ENCODE results near the gene SLPI. TPM values are rescaled to one million over a fixed set of nuclear protein-coding genes. Genes with fewer than 3 reads are reported as not detected.
A peak's percentile ranks its signal among the peaks of the same experiment; 100 is the strongest.

Gene SLPI
- total RNA-seq, 6 experiments from 2014 or later = 0.33 to 0.66 TPM; not detected in 4

DNA sequence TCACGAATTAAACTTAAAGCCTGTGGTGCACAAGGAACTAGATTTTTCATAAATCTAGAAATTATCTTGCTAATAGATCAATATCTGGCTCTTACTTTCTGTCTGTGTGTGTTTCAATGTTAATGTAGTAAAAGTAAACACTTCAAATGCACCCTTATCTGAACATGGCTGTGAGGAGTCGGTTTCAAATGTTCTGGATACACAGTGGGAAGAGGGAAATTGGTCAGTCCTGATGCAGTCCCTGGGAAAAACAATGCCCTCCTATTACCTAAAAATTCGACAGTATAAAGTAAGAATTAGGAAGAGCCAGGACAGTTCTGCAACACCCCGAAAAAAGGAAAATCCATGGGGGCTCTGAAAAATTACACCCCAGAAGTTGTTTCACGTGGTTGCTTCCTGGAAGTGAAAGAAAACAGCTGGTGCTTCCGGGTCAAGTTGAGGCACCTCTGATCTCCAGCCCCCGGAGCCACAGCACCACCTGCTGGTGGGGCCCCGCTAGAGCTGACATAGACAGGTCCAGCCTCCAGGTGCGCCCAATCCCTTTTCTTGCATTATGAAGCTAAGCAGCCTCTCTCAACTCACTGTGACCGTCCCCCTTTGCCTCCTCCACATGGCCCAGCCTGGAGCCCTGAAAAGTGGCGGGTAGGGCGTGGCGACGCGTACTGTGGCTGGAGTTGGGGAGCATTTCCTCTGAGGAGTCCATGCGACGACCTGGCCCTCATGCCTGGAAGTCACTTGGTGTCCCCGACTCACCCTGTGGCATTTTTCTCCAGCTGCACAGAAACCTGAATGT, 24.9 kb downstream of the SLPI start:
- no peak overlapping the region for H3K27ac Mint-ChIP-seq
- H3K4me3 Mint-ChIP-seq = peak overlapping the region; percentile 16; the same call in 1 of the 2 replicates
- TF ChIP-seq, protein P1, sequence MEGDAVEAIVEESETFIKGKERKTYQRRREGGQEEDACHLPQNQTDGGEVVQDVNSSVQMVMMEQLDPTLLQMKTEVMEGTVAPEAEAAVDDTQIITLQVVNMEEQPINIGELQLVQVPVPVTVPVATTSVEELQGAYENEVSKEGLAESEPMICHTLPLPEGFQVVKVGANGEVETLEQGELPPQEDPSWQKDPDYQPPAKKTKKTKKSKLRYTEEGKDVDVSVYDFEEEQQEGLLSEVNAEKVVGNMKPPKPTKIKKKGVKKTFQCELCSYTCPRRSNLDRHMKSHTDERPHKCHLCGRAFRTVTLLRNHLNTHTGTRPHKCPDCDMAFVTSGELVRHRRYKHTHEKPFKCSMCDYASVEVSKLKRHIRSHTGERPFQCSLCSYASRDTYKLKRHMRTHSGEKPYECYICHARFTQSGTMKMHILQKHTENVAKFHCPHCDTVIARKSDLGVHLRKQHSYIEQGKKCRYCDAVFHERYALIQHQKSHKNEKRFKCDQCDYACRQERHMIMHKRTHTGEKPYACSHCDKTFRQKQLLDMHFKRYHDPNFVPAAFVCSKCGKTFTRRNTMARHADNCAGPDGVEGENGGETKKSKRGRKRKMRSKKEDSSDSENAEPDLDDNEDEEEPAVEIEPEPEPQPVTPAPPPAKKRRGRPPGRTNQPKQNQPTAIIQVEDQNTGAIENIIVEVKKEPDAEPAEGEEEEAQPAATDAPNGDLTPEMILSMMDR (IDR thresholded peaks at IDR 0.05) = peak; percentile 77
- no peak for DNase-seq
- H3K9me3 Mint-ChIP-seq = peaks cover 6% of the 10 kb centered on the region; the same call in 1 of the 2 replicates
- peaks cover 17% of the 10 kb centered on the region for H3K27me3 Mint-ChIP-seq (ENCODE audit: insufficient read depth)
- no peaks in the 10 kb centered on the region for H3K36me3 Mint-ChIP-seq (ENCODE audit: low read depth)
- peaks cover 6% of the 10 kb centered on the region for H3K4me1 Mint-ChIP-seq (ENCODE audit: low read depth)

DNA sequence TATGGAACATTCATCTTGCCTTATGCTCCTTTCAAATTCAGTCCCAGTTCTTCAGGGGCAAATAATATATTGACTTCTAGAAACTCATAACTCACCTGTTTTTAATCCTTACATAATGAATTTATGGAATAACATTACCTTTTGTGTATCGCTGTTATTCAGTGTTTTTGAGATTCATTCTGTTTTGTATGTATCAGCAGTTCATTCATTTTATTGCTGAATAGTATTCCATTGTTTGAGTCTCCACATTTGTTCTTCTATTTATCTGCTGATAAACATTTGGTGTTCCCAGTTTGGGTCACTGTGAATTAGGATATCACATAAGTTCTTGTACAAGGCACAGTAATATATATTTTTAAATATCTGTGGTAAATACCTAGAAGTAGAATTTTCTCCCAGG, 28.1 kb downstream of the SLPI start:
- no peaks in the 10 kb centered on the region for H3K9me3 Mint-ChIP-seq
- TF ChIP-seq, protein P1 (IDR thresholded peaks at IDR 0.05) = no peak

DNA sequence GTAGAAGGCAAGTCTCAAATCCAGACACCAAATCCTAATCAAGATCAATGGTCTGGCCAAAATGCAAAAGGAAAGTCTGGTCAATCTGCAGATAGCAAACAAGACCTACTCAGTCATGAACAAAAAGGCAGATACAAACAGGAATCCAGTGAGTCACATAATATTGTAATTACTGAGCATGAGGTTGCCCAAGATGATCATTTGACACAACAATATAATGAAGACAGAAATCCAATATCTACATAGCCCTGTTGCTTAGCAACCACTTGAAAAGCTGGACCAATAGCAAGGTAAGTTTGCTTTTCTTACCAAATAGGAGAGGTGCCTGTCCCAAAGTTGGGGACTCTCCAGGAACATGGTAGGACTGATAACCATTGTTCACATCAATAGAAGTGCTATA, 31.2 kb downstream of the SLPI start:
- no peak for DNase-seq
- H3K27ac Mint-ChIP-seq = no peak overlapping the region
- no peaks in the 10 kb centered on the region for H3K36me3 Mint-ChIP-seq (ENCODE audit: low read depth)
- no peak overlapping the region for H3K4me3 Mint-ChIP-seq
- TF ChIP-seq, protein P1 (IDR thresholded peaks at IDR 0.05) = no peak
- H3K4me1 Mint-ChIP-seq (ENCODE audit: low read depth) = no peaks in the 10 kb centered on the region
- peaks cover 19% of the 10 kb centered on the region for H3K27me3 Mint-ChIP-seq (ENCODE audit: insufficient read depth)
- no peaks in the 10 kb centered on the region for H3K9me3 Mint-ChIP-seq

More for the DNA sequence above, 28.1 kb downstream of the SLPI start:
- Mint-ChIP-seq H3K4me1 (ENCODE audit: low read depth) (peaks cover 6% of the 10 kb centered on the region), H3K27ac (no peak overlapping the region), H3K27me3 (ENCODE audit: insufficient read depth) (peaks cover 20% of the 10 kb centered on the region), H3K36me3 (ENCODE audit: low read depth) (no peaks in the 10 kb centered on the region), H3K4me3 (no peak overlapping the region)
- no peak for DNase-seq

DNA sequence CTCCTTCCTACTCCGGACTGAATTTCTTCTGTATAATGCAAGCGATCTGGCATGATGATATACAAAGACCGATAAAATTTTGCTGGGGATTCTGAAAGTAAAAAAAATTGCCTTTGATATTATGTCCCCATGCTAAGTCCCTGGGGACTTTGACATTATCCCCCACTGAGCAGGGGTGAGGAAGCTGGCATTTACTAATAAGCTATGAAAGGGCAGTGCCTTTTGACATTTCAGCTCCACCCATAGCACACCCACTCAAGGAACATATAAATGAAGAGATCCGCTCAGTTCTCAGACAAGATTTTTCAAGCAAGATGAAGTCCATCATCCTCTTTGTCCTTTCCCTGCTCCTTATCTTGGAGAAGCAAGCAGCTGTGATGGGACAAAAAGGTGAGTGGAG, 33.3 kb downstream of the SLPI start, which contains the start of gene SEMG2:
SEMG2 (plus strand) TSS at position 298 of the 400 bp plus-strand sequence; CDS start at position 315, 17 bp downstream.
- DNase-seq = no peak
- TF ChIP-seq, protein P1 (IDR thresholded peaks at IDR 0.05) = no peak
- no peak within 1 kb of the TSS for H3K4me3 Mint-ChIP-seq
- peaks cover 15% of the 10 kb centered on the region for H3K27me3 Mint-ChIP-seq (ENCODE audit: insufficient read depth)
- no peaks in the 10 kb centered on the region for H3K9me3 Mint-ChIP-seq
- H3K36me3 Mint-ChIP-seq (ENCODE audit: low read depth) = no peaks in the 10 kb centered on the region
- H3K4me1 Mint-ChIP-seq (ENCODE audit: low read depth) = no peaks in the 10 kb centered on the region
- H3K27ac Mint-ChIP-seq = no peak within 1 kb of the TSS

DNA sequence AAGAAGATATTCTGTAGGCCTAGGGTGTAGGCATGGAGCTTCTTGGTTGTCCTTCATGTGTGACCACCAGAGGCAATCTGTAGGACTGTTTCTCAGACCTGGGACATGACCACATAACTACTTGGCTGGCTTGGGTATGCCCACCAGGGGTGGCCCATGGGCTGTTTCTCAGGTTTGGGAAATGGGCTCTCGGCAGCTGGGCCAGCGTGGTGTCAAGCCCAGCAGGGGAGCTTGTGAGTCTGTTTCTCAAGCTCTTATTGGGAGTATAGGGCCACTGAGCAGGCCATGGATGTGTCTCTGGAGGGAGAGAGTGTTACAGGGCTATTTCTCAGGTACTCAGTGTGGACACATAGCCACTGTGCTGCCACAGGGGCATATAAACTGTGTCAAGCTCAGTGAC, 35.7 kb downstream of the SLPI start:
- H3K4me3 Mint-ChIP-seq = no peak overlapping the region
- no peaks in the 10 kb centered on the region for H3K36me3 Mint-ChIP-seq (ENCODE audit: low read depth)
- no peak for DNase-seq
- no peak overlapping the region for H3K27ac Mint-ChIP-seq
- H3K4me1 Mint-ChIP-seq (ENCODE audit: low read depth) = no peaks in the 10 kb centered on the region
- TF ChIP-seq, protein P1 (IDR thresholded peaks at IDR 0.05) = no peak
- H3K27me3 Mint-ChIP-seq (ENCODE audit: insufficient read depth) = peaks cover 10% of the 10 kb centered on the region; the same call in 1 of the 2 replicates
- H3K9me3 Mint-ChIP-seq = no peaks in the 10 kb centered on the region

Data from HFFc6 (cell line).